Spleen (tissue), 7 donors: Measurements from ENCODE around the gene IQSEC1.

Experiments
- CTCF ChIP-seq, 11 experiments: fragments of 200-600 bp in 7 of 11; fragments of 450-650 bp in 4 of 11; sonication (generic) in 4 of 11; IDR thresholded peaks in 8 of 11; conservative IDR thresholded peaks in 3 of 11; 1 replicate in 7 of 11; 2 replicates in 4 of 11; pipeline versions ENCODE4 v1.4.0 to v1.8.0; 2016 to 2021; ENCODE audit warnings: antibody characterized with exemption in 11 of 11, inconsistent platforms in 4 of 11, mild to moderate bottlenecking in 1 of 11
- POLR2A ChIP-seq, 3 donors: fragments of 450-650 bp; IDR thresholded peaks; one replicate each; pipeline ENCODE4 v1.5.1; 2017; ENCODE audit warnings: antibody characterized with exemption in 3 of 3, mild to moderate bottlenecking in 1 of 3
- POLR2AphosphoS5 ChIP-seq, 3 donors: sonication (generic); formaldehyde crosslinking; IDR thresholded peaks; one replicate each; pipeline ENCODE4 v1.5.1; 2017; ENCODE audit warnings: antibody characterized with exemption in 3 of 3
- donor health status: DM: no; HTN: no; CAD: no; lungs with moderate emphysema.
- donor health status: DM: no; HTN: no; CAD: no.
- donor health status: DM: no; HTN: no; CAD: no.

GRCh38 chr3:12910356-12911099 lies 162.7 kb downstream of the IQSEC1 start:
- TF ChIP-seq CTCF (IDR thresholded peaks at IDR 0.05 in 8 of 11, conservative IDR thresholded peaks at IDR 0.05 in 3 of 11) (no peak), POLR2AphosphoS5 (IDR thresholded peaks at IDR 0.05) (peak; percentile 15 to 66 (median 16)), POLR2A (IDR thresholded peaks at IDR 0.05) (no peak)
